Middle frontal gyrus (tissue), 1 donor: Measurements from ENCODE around the gene NTN1.

ENCODE experiments used
- DNase-seq: peaks from one replicate; pipeline ENCODE4 v3.0.0-alpha.2; 2015; ENCODE audit warnings: low spot score; ENCODE audit errors: extremely low spot score

Gene NTN1

DNA sequence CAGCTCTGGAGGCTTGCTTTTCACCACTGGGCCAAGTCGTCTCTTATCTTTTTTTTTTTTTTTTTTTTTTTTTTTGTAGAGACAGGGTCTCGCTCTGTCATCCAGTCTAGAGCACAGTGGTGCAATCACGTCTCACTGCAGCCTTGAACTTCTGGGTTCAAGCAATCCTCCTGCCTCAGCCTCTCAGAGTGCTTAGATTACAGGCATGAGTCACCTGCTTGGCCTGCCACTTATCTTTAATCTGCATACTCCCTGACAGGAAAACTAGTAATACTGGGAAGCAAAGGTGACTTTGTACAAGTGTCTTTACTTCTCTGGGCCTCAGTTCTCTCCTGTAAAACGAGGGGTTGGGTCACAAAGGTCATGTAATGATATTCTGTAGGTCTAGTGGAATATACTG is 15.0 kb downstream of the NTN1 start:
- DNase-seq: no peak

DNA sequence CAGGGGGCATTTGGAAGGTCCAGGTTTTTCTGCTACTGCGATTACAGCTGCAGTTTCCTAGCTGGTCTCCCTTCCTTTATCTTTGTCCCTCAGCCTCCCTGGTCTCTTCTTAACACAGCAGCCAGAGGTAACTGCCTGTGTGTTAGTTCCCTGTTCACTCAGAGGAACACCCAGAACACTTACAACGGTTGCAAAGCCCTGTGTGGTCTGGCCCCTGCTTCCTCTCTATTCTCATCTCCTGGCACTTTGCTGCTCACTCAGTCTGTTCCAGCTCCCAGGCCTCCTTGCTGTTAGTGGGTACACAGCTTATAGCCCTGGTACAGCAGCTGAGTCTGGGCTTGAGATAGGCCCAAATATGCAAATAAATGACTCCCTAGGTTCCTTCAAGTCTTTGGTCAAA is 16.4 kb downstream of the NTN1 start:
- no peak for DNase-seq

DNA sequence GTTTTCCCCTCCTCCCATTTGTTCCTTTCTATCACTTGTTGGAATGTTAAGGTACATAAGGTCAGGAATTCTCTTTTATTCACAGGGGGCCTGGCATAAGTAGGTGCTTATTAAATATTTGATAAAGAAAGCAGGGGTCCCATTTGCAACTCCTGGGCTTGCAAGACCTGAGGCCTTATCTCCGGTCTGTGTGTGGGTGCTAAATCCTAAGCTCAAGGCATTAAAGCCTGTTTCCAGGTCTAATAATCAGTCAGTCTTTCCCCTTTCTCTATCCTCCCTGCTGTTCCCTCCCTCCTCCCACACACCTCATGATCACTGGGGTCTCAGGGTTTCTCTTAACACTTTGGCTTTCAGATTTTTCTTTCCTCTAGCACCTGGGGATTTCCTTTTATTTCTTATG is 17.1 kb downstream of the NTN1 start:
- DNase-seq: no peak

DNA sequence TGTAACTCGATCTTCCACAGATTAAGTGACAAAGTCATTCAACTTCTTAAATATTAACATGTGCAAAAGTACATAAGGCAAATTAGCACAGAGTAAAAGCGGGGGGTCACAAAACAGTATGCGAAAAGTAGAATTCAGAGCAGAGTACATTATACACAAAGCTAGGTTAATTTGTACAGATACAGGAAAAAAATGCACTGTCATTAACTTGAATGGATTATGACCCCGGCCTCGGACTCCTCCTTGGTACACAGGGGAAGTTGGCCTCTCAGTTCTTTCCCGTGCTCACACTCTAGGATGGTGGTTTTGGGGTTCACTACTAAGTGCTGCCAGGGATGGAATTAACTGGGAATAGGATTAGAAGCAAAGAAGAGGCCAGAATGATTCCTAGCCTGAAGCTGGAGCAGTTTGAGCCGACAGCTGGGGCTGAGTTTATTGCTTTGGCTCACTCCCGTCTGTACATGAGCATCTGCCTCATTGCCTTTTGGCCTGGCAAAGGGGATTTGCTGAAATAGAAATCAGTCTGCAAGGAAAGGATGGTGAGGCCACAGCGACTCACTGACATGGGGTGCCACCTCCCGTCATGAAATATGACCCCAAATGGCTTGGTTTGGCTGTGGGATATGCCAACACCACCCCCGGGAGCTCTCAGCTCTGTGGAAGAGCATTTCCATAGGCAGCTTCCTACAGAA is 23.6 kb downstream of the NTN1 start:
- no peak for DNase-seq

DNA sequence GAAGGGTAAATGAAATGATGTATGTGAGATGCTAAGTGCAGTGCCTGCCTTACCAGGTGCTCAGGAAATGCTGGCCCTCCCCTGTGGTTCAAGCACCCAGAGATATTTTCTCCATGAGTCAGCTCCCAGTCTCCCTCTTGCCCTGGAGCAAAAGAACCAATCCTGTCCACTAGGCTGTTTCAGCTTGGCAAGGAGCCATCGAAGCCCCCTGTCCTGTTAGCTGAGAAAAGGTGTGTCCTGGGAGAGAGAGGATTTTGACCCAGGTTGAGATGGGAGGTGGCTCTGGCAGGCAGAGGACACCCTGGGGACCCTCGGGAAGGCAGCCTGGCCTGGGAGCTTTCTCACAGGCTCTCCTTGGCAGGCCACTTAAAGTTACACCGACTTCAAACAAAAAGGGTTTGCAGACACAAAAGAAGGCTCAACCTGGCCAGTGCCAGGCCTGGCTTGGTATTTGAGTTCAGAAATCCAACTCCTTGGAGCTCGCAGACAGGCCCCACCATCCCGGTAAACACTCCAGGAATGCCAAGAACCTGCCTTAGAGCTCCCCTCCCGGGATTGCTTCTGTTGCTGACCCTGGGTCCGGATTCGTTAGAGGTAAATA is 29.6 kb downstream of the NTN1 start:
- DNase-seq: no peak

DNA sequence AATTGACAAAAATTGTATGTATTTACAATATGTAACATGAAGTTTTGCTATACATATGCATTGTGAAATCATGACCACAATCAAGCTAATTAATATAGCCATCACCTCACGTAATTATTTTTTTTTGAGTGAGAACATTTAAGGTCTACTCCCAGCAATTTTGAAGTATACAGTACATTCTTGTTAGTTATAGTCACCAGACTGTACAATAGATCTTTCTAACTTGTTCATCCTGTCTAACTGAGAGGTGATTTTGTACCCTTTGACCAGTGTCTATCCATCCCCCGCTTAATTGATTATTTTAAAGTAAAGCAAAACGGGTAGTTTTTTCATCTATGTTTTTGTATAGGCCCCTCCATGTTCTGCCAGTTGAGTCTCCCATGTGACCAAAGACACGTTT is 30.3 kb downstream of the NTN1 start:
- DNase-seq: no peak

DNA sequence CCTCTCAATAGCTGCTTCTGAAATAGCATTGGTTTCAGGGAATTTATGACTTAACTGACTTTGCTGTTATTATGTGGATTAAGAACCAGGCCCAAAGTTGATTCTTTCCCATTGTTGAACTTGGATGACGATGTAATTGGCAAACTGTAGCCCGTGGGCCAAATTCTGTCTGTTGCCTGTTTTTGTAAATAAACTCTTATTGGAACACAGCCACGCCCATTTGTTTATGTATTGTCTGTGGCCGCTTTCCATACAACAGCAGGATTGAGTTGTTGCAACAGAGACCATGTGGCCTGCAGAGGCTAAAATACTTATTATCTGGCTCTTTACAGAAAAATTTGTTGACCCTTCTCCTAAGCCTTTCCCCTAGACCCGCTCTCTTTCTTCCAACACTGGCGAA is 31.6 kb downstream of the NTN1 start:
- DNase-seq: no peak

DNA sequence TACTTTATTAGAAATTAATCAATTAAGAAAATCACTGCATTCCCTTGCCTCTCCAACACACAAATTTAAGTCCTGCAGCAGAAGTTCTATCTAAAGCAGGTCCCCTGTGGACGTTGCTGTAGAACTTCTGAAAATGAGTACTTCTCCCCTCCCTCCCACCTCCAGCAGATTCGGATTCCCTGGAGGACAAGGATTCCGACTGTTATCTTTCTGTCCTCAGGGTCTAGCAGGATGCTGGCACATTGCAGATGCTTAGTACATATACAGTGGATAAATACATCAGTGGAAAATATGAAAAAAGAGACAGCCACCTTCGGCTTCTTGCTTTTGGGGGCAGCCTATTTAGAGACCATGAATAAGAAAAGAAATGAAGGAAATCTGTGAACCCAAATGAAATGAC is 32.1 kb downstream of the NTN1 start:
- no peak for DNase-seq

DNA sequence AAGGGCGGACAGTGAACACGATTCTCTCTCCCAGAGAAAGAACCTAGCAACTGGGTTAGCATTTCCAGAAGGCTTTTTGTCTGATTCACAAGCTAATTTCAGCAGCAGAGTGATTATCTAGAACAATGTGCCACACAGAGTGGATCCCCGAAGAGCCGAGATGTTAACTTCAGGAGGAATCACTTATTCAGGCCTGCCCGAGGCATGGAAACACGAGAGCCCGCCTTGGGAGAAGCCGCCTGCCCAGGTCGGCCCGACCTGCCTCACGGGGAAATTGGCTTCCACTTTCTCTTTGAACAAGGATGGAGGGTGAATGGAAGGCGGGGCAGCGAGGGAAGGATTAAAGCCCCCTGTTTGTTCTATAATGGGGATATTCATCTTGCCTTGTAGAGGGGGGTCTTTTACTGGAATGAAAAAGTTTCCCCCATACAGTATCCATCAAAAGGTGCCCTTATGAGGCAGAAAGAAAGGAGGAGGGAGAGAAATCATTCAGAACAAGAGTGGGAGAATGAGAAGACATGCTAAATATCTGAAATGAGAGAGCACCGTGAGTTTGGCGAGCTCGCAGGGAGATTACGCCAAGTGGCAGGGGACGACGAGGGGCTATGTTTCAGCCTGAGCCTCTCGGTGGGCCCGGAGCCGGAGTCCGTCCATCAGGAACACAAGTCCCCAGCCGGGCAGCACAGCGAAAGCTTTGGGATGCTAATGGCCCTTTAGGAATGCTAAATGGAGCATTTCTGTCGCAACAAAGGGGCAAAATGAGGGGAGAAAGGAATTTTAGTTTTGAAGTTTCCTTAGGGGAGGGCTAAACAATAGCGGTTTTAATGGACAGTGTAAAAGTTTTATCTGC is 33.0 kb downstream of the NTN1 start:
- no peak for DNase-seq

DNA sequence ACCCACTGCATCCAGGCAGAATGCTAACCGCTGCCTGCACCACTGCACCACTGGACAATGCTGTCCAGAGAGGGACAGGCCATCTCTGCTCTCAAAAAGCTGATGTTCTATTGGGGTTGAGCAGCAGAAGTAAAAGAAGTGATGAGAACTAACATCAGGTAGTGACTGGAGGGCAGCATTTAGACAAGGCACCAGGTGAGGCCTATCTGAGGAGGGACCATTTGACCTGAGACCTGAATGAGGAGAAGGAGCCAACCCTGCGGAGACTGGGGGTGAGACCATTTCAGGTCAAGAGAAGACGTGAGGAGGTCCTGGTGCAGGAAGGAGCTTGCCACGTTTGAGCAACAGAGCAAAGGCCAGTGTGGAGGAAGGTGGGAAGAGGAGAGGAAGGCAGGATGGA is 34.0 kb downstream of the NTN1 start:
- no peak for DNase-seq

DNA sequence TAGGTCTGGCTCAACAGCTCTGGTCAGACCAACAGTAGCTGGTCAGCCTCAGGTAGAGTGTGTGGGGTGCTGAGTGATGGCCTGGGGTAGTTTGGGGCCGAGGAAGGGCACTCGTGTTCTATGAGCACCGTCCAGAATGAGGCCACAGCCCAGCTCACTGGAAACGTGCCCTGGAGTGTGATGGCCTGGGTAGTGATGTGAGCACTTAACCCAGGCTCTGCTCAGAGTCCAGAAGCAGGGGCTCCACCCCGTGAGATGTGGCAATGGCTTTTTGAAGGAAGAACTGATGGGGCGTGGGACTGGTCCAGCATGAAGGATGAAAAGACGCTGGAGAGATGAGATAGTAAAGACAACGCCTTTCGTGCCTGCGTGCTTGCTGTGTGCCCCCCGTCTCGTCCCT is 35.3 kb downstream of the NTN1 start:
- no peak for DNase-seq

DNA sequence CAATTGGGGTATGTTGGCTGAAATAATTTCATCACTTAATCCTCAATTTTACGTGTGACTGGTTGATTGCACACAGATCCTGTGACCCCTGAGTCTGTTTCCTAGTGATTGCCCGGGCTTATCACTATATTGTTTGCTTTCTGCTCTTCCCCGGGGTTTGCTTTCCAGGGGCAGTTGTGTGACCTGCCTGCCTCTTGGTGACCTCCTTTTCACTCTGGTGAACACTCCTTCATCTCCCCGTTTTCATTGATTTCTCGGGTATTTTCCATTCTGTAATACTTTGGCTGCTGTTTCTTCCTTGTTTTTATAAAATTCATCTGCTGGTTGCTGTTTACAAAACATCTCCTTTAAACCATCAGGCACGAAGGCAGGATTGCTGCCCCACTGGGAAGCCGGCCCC is 36.0 kb downstream of the NTN1 start:
- DNase-seq: no peak

DNA sequence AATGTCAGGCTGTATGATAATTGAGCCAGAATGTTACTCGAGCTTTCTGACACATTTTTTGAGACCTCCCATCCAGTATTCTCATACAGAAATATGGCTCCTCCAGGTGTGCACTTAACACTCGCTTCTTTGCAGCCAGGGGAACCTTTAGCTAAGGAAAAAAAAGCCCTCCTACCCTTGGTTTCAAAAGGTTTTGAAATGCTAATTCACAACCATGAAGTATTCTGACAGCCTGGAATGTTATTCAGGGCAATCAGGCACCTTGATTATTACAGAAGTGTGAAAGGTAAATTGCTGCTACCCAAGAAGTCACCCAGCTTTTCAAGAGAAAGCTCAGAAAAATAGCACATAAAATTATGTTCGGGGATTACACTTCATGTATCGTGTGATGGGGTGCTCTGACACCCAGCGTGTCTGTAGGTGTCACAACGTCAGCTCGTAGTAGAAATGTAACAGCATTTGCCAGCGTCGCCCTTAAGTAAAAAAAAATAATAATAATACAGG is 41.1 kb downstream of the NTN1 start:
- DNase-seq: no peak

DNA sequence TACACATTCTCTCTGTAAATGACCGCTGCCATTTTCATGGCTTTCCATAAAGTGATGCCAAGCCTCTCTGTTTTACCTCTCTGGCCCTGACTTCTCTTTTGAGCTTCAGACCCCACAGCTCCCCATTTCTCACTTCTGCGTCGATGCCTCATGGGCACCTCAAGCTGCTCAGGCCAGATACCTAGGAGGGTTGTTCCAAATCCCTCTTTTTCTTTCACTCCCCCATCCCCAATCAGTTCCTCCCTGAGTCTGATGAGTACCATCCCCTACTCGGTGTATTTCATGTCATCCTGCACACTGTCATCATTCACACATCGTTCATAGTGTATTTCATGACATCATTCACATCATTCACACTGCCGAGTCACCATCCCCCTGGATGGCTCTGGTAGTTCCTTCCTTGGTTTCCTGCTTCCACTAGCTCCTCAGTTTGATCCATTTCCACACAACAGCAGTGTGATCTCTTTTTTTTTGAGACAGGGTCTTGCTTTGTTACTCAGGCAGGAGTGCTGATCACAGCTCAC is 43.1 kb downstream of the NTN1 start:
- no peak for DNase-seq

DNA sequence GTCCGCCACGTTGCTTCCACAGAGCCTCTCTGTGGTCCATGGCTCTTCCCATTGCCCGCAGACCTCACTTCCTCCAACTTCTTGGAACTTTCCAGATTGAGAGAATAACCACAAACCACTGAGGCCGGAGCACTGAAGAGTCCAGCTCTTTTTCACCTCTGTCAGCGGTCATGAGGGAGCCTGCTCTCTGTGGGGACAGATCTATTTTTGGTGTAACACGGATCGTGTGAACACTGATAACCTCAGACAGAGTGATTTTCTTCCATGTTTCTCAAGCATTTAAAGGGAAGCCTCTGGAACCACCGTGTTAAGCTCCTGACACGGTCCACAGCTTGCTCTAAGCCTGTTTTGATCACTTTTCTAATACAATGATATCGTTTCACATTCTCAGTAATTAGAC is 49.7 kb downstream of the NTN1 start:
- no peak for DNase-seq

DNA sequence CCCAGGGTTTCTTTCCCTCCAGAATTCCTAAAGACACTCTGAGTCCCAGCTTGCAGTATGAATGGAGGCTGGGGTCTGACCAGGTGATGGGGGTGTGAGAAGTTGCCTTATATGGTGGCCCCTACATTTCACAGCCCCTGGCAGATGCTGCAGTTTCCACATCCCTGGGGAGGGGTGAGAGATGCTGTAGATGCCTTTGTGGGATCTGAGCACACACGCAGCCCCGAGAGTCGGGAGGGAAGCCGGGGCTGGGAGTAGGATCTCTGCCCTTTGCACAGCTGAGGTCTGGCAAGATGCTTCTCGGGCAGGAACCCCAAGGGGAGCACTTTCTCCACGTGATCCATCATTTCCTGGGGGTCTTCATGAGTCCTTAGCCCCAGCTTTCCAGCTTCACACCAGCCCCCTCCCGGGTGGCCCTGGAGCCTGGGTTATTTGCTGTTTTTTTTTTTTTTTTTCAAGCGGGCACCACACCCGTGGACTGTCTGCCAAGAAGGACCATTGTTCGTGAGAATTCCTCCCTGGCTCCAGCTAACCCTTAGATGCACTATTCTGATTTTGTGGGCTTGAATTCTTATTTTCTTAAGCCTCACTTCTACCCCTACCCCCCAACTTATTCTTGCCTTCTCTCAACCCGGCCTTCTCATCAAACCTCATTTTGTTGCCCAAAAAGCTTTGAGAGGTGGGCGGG is 50.6 kb downstream of the NTN1 start:
- no peak for DNase-seq

DNA sequence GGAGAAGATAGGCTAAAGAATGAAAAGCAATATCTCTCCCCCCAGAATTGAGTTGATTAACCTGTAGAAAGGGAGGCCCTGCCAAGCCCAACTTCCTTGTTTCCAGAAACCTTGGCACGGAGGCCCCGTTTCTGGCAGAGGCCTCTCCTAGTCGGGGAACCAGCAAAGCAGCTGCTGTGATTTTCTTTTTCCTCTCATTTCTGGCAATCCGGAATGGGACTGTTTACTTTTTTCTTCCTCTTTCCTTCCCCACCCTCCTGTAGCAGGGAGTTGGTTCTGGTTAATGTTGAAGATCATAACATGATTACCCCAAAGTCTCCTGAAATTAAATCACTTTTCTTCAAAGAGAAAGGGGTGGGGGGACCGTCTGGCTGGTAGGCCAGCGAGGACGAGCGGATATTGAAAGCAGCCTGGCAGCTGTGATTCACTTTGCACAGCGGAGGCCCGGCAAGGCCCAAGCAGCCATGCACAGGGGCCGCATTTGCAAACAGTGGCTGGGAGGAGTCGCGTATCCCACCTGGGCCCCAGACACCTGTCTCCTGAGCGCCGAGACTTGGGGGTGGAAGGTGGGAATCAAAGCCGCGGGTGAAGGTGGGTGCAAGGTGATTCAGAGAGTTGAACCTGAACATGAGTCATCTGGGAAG is 51.5 kb downstream of the NTN1 start:
- no peak for DNase-seq

DNA sequence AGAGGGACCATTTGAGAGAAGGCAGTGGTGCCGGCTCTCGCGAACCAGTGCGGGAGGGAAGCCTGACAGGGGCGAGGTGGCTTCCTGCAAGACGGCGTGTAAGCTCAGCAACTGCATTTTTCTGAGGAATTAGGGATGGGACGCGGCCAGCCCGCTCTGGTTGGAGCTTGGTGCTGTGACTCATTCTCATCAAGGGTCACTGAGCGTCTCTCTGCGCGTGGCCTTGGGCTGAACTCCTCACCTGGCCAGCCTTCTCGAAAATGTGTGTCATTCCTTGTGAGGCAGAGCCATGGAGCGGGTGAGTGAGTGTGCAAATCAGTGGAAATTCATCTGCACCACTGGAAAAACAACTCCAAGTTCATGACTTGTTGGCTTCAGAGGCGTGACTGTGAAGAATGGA is 52.8 kb downstream of the NTN1 start:
- no peak for DNase-seq

DNA sequence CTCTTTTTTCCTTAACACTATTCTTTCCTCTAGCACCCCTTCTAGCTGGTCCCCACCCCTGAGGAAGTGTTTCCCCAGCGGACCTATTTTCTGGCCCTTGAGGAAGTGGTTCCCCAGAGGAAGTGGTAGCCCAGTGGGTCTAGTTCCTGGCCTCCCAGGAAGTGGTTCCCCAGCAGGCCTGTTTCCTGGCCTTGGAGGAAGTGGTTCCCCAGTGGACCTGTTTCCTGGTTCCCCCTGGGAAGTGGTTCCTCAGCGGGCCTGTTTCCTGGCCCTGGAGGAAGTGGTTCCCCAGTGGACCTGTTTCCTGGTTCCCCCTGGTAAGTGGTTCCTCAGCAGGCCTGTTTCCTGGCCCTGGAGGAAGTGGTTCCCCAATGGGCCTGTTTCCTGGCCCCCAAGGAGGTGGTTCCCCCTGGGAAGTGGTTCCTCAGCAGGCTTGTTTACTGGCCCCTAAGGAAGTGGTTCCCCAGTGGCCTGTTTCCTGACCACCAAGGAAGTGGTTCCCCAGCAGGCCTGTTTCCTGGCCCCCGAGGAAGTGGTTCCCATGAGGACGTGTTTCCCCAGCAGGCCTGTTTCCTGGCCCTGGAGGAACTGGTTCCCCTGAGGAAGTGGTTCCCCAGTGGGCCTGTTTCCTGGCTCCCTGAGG is 58.3 kb downstream of the NTN1 start:
- DNase-seq: no peak

DNA sequence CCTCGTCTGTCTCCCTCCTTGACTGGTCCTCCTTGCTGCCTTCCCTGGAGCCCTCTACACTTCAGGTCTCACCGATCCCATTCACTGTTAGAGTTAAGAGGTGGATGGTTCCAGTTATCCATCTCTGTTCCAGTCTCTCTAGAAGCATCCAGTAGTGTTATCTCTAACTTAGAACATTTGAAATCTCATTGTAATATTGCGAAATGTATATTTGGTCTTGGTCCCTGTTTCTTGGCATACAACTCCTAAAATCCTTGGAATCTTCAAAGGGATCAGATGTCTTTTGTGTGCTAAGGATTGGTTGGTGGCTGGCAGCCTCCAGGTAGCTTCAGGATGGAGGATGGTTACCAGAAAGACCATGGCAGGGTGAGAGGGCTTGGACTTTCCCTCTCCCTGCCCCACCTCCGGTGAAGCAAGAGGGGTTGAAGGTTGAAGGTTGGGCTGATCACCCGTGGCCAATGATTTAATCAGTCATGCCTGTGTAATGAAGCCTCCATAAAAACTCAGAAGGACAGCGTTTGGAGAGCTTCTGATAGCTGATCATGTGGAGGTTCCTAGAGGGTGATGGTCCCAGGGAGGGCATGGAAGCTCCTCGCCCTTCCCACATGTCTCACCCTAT is 59.1 kb downstream of the NTN1 start:
- DNase-seq: no peak
